GM19351 (cell line): ENCODE results near the gene MTREX.

Experiments used
- ATAC-seq: cut with Tn5 transposase; IDR thresholded peaks from one replicate; pipeline ENCODE4 v1.9.1; 2021; ENCODE audit warnings: mild to moderate bottlenecking, moderate library complexity; ENCODE audit not compliant: unreplicated experiment

MTREX gene

GRCh38 chr5:55324006-55324405 is 16.2 kb downstream of the MTREX start:
- ATAC-seq: no peak

- ATAC-seq: peak; percentile 65
Measured at GRCh38 chr5:55324815-55325418, 17.1 kb downstream of the MTREX start.

DNA sequence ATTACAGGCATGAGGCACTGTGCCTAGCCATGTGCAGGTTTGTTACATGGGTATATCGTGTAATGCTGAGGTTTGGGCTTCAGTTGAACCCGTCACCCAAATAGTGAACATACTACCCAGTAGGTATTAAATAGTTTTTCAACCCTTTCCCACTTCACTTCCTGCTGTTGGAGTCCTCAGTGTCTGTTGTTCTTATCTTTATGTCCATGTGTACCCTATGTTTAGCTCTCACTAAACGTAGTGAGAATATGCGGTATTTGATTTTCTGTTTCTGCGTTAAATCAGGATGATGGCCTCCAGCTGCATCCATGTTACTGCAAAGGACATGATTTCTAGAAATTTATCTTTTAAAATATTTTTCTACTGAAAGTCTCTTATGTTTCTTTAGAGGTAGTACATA is 17.8 kb downstream of the MTREX start:
- ATAC-seq: no peak

DNA sequence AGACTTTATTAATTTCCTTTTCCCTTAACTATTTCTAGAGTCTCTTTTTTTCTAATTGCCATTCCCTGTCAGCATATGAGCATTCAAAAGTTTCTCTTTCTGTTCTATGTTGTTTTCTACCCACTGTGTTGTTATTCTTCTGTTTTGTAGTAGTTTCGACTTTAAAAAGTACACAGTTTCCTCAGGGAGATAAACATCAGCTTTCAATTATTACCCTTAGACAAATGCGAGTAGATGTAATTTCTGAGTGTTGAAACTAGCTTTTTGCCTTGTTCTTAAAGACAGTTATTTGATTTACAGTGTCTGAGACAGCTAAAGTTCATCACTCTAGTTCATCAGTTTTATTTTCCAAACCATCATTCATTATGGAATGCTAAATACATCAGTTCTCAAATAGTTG is 19.5 kb downstream of the MTREX start:
- ATAC-seq: no peak

GRCh38 chr5:55331321-55331720 is 23.5 kb downstream of the MTREX start:
- no peak for ATAC-seq

- no peak for ATAC-seq
Measured at GRCh38 chr5:55333017-55333416, 25.2 kb downstream of the MTREX start.

GRCh38 chr5:55333811-55334210 is 26.0 kb downstream of the MTREX start:
- no peak for ATAC-seq

GRCh38 chr5:55338092-55338613 is 30.4 kb downstream of the MTREX start:
- no peak for ATAC-seq

GRCh38 chr5:55338810-55339243 is 31.0 kb downstream of the MTREX start:
- ATAC-seq: peak; percentile 88

DNA sequence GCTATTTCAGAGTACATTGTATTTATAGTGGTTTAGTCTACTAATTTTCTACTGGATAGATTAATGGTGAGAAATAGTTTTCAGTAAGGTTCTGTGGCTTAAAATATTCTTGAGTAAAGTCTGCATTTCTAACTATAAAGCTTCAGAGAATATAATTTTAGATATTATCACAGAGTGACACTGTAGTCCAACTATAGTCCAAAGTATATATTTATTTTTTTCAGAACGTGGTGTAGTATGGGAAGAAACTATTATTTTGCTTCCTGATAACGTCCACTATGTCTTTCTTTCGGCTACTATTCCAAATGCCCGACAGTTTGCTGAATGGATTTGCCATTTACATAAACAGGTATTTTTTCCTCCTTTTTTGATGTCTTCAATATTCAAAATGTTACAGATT is 35.3 kb downstream of the MTREX start:
- no peak for ATAC-seq

DNA sequence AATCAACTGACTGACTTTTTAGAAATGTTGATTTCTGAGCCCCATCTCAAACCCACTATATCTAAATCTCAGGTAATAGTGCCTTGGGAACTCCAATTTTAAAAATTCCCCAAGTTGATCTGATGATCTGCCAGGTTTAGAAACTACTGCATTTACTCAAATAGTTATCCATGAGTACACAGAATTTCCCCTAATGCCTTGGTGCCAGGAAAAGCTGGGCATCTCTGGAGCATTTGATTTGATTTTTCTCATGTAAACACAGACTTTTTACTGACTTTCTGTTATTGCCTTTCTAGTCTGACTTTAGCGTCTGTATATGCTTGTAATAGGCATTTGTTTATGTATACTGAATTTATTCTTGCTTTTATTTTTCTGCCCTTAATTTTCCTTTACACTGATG is 35.8 kb downstream of the MTREX start:
- no peak for ATAC-seq

- ATAC-seq: no peak
Measured at GRCh38 chr5:55344392-55344992, 36.7 kb downstream of the MTREX start.

DNA sequence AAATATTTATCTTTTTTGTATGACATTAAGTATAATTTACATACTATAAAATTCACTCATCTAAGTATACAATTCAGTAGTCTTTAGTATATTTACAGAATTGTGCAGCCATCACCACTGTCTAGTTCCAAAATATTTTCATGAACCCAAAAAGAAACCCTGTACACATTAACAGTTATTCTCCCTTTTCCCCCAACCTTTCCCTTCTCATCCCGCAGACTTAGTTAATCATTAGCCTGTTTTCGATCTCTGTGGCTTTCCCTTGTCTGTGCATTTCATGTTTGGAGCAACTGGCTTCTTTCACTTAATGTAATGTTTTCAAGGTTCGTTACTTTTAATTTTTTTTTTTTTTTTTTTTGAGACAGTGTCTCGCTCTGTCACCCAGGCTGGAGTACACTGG is 37.5 kb downstream of the MTREX start:
- no peak for ATAC-seq

GRCh38 chr5:55347786-55348185 is 40.0 kb downstream of the MTREX start:
- ATAC-seq: no peak

- ATAC-seq: no peak
Measured at GRCh38 chr5:55350754-55351153, 43.0 kb downstream of the MTREX start.

- no peak for ATAC-seq
Measured at GRCh38 chr5:55356896-55357295, 49.1 kb downstream of the MTREX start.

- no peak for ATAC-seq
Measured at GRCh38 chr5:55360190-55360589, 52.4 kb downstream of the MTREX start.

GRCh38 chr5:55363856-55364255 is 56.1 kb downstream of the MTREX start:
- no peak for ATAC-seq

GRCh38 chr5:55364537-55365055 is 56.8 kb downstream of the MTREX start:
- peak; percentile 98 for ATAC-seq

GRCh38 chr5:55370291-55370925 is 62.6 kb downstream of the MTREX start:
- ATAC-seq: no peak

DNA sequence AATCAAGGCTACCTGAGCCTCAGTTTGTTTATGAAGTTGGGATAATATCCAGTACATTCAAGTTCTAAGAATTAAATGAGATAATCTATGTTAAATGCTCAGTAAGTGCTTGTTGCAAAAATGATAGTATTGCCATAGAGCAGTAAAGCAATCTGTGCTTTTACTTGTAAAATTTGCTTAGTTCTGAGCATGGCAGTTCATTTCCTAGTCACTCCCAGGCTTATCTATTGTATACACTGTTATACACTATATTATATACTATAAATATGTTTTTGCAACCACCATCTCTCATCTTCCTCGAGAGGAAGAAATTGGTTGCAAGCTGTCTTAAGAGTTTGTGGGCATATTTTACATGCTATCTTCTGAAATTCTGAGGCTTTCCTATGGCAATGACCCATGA is 63.4 kb downstream of the MTREX start:
- no peak for ATAC-seq
